HepG2 (cell line): Measurements from ENCODE around the gene BLVRA. TPM values are rescaled to one million over a fixed set of nuclear protein-coding genes. Genes with fewer than 3 reads are reported as not detected.

ENCODE experiments used
- ATAC-seq: fragments of 200-7000 bp; cut with Tn5 transposase; 3 replicates; pipeline ENCODE4 v1.9.1; 2020; ENCODE audit warnings: mild to moderate bottlenecking, moderate library complexity
- BruUV-seq: library from RNA; stranded (reverse); fragments of 400-500 nt; replicated peaks from 2 replicates; lab custom pipeline; 2021; lab: Mats Ljungman, UMichigan
- CTCF ChIA-PET: fragments of 300-600 bp; formaldehyde crosslinking; extraction: SDS; loops from one replicate; lab custom pipeline; 2021; ENCODE audit warnings: low total read pairs, inconsistent platforms, low intra/inter-chr PET ratio; lab: Yijun Ruan, JAX
- POLR2A ChIA-PET: fragments of 350-600 bp; sonication (Branson Sonifier 250); formaldehyde crosslinking; loops from one replicate; lab custom pipeline; 2020; ENCODE audit warnings: antibody characterized with exemption, inconsistent platforms; lab: Yijun Ruan, JAX
- DNase-seq: peaks from one replicate; pipeline ENCODE4 v3.0.0-alpha.2; 2015; ENCODE audit warnings: low spot score
- FAIRE-seq: peaks from 3 replicates; lab custom pipeline; 2011; peaks lifted over from hg19 to GRCh38; lab: Jason Lieb, UNC
- H2AFZ ChIP-seq: one replicate; pipeline ENCODE4 v1.6.1; 2011; ENCODE audit warnings: low read length, inconsistent platforms
- H3K27ac ChIP-seq: fragments of 300-600 bp; 3 replicates; pipeline ENCODE4 v1.8.0; 2011; ENCODE audit warnings: mixed run types, mild to moderate bottlenecking, mixed read lengths, low read length, inconsistent platforms; ENCODE audit not compliant: insufficient read depth; ENCODE audit errors: extremely low read length
- H3K27me3 ChIP-seq, 2 experiments: fragments of 200-600 bp in 1 of 2; 2 replicates in 1 of 2; 3 replicates in 1 of 2; pipeline versions ENCODE4 v1.6.0 to v1.8.0; 2011; ENCODE audit warnings: low read length in 2 of 2, mild to moderate bottlenecking in 2 of 2, moderate library complexity in 2 of 2, inconsistent platforms in 1 of 2; ENCODE audit not compliant: insufficient read depth in 2 of 2, control insufficient read depth in 1 of 2
- H3K36me3 ChIP-seq, 2 experiments: fragments of 200-600 bp in 1 of 2; replicated peaks in 1 of 2; 2 replicates in 1 of 2; 3 replicates in 1 of 2; pipeline versions ENCODE4 v1.5.1 to v1.8.0; 2011; ENCODE audit warnings: low read length in 2 of 2, inconsistent platforms in 1 of 2; ENCODE audit not compliant: insufficient read depth in 2 of 2, control insufficient read depth in 1 of 2
- H3K4me1 ChIP-seq: 2 replicates; pipeline ENCODE4 v1.5.1; 2012; ENCODE audit warnings: low read length, inconsistent platforms; ENCODE audit not compliant: insufficient read depth
- H3K4me2 ChIP-seq: 2 replicates; pipeline ENCODE4 v1.6.0; 2011; ENCODE audit warnings: low read depth, low read length, inconsistent platforms
- H3K4me3 ChIP-seq, 3 experiments: fragments of 200-600 bp in 1 of 3; sonication (generic), shearing (Covaris generic) in 1 of 3; replicated peaks in 1 of 3; 2 replicates each; pipeline ENCODE4 v1.5.1; 2011 to 2016; ENCODE audit warnings: low read length in 3 of 3, inconsistent platforms in 2 of 3, low read depth in 2 of 3, mild to moderate bottlenecking in 2 of 3, control low read depth in 1 of 3, mixed read lengths in 1 of 3; ENCODE audit not compliant: insufficient read depth in 1 of 3
- H3K79me2 ChIP-seq: one replicate; pipeline ENCODE4 v1.6.1; 2011; ENCODE audit warnings: low read length, inconsistent platforms; ENCODE audit not compliant: insufficient read depth
- H3K9ac ChIP-seq: 2 replicates; pipeline ENCODE4 v1.6.0; 2011; ENCODE audit warnings: mild to moderate bottlenecking, low read depth, low read length, inconsistent platforms; ENCODE audit not compliant: insufficient read depth
- H3K9me3 ChIP-seq: 2 replicates; pipeline ENCODE4 v1.5.1; 2012; ENCODE audit warnings: mild to moderate bottlenecking, low read length
- H4K20me1 ChIP-seq: 2 replicates; pipeline ENCODE4 v1.6.0; 2011; ENCODE audit warnings: inconsistent platforms, mild to moderate bottlenecking, low read length, moderate library complexity; ENCODE audit not compliant: insufficient read depth
- FOSL2 ChIP-seq: sonication (generic); formaldehyde crosslinking; IDR thresholded peaks from 2 replicates; pipeline ENCODE4 v1.4.0; 2020; ENCODE audit warnings: missing genetic modification reagents
- IRF1 ChIP-seq: sonication (generic); formaldehyde crosslinking; IDR thresholded peaks from 2 replicates; pipeline ENCODE4 v1.4.0; 2020; ENCODE audit warnings: low read depth, mild to moderate bottlenecking, missing genetic modification reagents
- IRF2 ChIP-seq: IDR thresholded peaks from 2 replicates; pipeline ENCODE4 v1.6.1; 2018; ENCODE audit warnings: missing genetic modification reagents, missing compliant biosample characterization
- MAX ChIP-seq: IDR thresholded peaks from 2 replicates; pipeline ENCODE4 v1.6.1; 2012; ENCODE audit warnings: inconsistent platforms
- MXI1 ChIP-seq: IDR thresholded peaks from 3 replicates; pipeline ENCODE4 v1.6.1; 2012; ENCODE audit warnings: low read depth, low read length, inconsistent platforms, borderline replicate concordance
- NFYC ChIP-seq: IDR thresholded peaks from 2 replicates; pipeline ENCODE4 v1.6.1; 2016; ENCODE audit warnings: missing genetic modification reagents, missing compliant biosample characterization
- SAP130 ChIP-seq: IDR thresholded peaks from 2 replicates; pipeline ENCODE4 v1.6.1; 2016; ENCODE audit warnings: low read depth
- SMYD3 ChIP-seq: sonication (generic); formaldehyde crosslinking; IDR thresholded peaks from 2 replicates; pipeline ENCODE4 v1.8.1; 2023; ENCODE audit warnings: mild to moderate bottlenecking, missing genetic modification reagents
- WGBS: methylation state at CpG from one replicate; pipeline ENCODE4 v1.1.6; 2017; ENCODE audit warnings: low lambda C conversion rate; 5-methylcytosine and 5-hydroxymethylcytosine counted together
- in situ Hi-C: cut with HindIII; loops from 2 replicates; pipeline ENCODE4 v1.10.0; 2017; ENCODE audit warnings: low pct_unique_long_range_greater_than_20kb; ENCODE audit not compliant: extremely low pct_ligation_motif_present
- intact Hi-C: fragments of 100-400 bp; cut with micrococcal nuclease; formaldehyde crosslinking; loops from one replicate; pipeline ENCODE4 v1.10.0; 2022; ENCODE audit not compliant: unreplicated experiment
- polyA plus RNA-seq, 8 experiments: library from polyadenylated mRNA; depleted of rRNA in 3 of 8; stranded (reverse) in 7 of 8; unstranded in 1 of 8; fragments of >200 nt; fragmentation: Illumina TruSeq in 4 of 8; extraction: Trizol in 4 of 8; gene quantifications; 2 replicates each; pipeline versions ENCODE4 v1.2.1 to v1.2.3, GENCODE V29; 2011 to 2016; ENCODE audit warnings: low read depth in 4 of 8, missing spikeins in 1 of 8, mixed read lengths in 1 of 8; ENCODE audit not compliant: insufficient read depth in 1 of 8
- total RNA-seq, 5 experiments: library from RNA; depleted of rRNA; stranded (reverse); fragments of >200 nt; fragmentation: Illumina TruSeq; extraction: Trizol; gene quantifications; 2 replicates each; pipeline ENCODE4 v1.2.3, GENCODE V29; 2016; ENCODE audit warnings: low read depth in 1 of 5
- TF ChIP-seq, protein P1 (sequence below): sonication (generic); formaldehyde crosslinking; IDR thresholded peaks from 2 replicates; pipeline ENCODE4 v1.9.0; 2021; ENCODE audit warnings: missing genetic modification reagents, mild to moderate bottlenecking, borderline replicate concordance
- TF ChIP-seq, protein P2 (sequence below): IDR thresholded peaks from 2 replicates; pipeline ENCODE4 v1.6.1; 2016; ENCODE audit warnings: missing biosample characterization, missing genetic modification reagents, low read depth

Gene BLVRA
- total and polyA plus RNA-seq, 2 of the 13 experiments (the other 11 are each of a cell fraction or from before 2014, with no cell fraction given) = 39.2 to 64.2 TPM

DNA sequence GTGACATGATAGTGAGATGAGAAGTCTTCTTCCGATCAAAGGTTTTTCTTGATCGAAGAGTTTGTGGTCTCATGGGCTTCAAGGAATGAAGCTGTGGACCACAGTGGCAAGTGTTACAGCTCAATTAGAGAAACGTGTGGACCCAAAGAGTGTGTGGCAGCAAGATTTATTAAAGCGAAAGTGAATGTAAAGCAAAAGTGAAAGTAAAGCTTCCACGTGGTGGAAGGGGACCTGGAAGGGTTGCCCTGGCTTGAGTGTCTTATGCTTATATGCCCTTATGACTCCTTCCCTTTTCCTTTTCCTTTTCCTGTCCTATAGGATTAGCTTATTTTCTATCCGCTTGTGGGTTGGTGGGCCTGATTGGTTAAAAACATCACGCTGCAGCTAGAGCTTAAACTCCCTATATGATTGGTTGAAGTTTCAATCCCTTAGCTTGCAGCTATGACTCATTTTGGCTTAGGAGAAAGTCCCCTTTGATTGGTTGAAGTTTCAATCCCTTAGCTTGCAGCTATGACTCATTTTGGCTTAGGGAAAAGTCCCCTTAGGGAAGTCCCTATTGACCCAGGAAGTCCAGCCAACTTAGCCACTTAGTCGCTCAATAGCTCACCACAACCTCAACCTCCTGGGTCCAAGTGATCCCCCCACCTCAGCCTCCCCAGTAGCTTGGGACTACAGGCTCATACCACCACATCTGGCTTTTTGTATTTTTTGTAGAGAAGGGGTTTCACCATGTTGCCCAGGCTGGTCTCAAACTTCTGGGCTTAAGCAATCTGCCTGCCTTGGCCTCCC, 76.2 kb downstream of the BLVRA start:
- H3K79me2 ChIP-seq = no peaks in the 10 kb centered on the region
- ATAC-seq (no peak), FAIRE-seq (peak; percentile 57), DNase-seq (no peak)
- no peaks in the 10 kb centered on the region for H4K20me1 ChIP-seq
- TF ChIP-seq SMYD3 (CRISPR knock-in tag) (no peak), IRF2 (CRISPR knock-in tag) (peak; percentile 99), IRF1 (CRISPR knock-in tag) (peak; percentile 95; the same call in 1 of the 2 replicates), MXI1 (peak; percentile 48; the same call in 1 of the 3 replicates), NFYC (CRISPR knock-in tag) (peak; percentile 23; the same call in 1 of the 2 replicates), SAP130 (CRISPR knock-in tag) (peak; percentile 55), MAX (0 out of 2 replicates have a peak, but pooled peaks have one; percentile 44), FOSL2 (peak; percentile 50; the same call in 1 of the 2 replicates)
- TF ChIP-seq, protein P1, sequence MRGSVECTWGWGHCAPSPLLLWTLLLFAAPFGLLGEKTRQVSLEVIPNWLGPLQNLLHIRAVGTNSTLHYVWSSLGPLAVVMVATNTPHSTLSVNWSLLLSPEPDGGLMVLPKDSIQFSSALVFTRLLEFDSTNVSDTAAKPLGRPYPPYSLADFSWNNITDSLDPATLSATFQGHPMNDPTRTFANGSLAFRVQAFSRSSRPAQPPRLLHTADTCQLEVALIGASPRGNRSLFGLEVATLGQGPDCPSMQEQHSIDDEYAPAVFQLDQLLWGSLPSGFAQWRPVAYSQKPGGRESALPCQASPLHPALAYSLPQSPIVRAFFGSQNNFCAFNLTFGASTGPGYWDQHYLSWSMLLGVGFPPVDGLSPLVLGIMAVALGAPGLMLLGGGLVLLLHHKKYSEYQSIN (CRISPR knock-in tag) = no peak
- TF ChIP-seq, protein P2, sequence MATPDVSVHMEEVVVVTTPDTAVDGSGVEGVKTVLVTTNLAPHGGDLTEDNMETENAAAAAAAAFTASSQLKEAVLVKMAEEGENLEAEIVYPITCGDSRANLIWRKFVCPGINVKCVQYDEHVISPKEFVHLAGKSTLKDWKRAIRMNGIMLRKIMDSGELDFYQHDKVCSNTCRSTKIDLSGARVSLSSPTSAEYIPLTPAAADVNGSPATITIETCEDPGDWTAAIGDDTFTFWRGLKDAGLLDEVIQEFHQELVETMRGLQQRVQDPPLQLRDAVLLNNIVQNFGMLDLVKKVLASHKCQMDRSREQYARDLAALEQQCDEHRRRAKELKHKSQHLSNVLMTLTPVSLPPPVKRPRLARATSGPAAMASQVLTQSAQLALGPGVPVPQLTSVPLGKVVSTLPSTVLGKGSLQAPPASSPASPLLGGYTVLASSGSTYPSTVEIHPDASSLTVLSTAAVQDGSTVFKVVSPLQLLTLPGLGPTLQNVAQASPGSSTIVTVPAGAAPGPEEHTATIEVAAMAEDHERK (CRISPR knock-in tag) = no peak
- CTCF ChIA-PET = no interaction called here
- peaks cover 23% of the 10 kb centered on the region for H3K4me1 ChIP-seq
- WGBS = 74% methylated on average over 8 of the region's 8 CpGs
- BruUV-seq = no TSS peak
- peak overlapping the region; percentile 63 for H3K4me2 ChIP-seq
- H3K9me3 ChIP-seq = no peaks in the 10 kb centered on the region; the same call in 1 of the 2 replicates
- in situ Hi-C loops (loop anchor here (5.0 to 25.0 kb wide), 2 partner anchors 252 to 372 kb away; partner anchors contain the start of gene STK17A), intact Hi-C loops (loop anchor here (10.0 kb wide), 1 partner anchor 380 kb away; no protein-coding TSS in a partner anchor)
- POLR2A ChIA-PET = interaction anchor here (0.6 to 1.6 kb wide), 4 partner anchors 61 to 252 kb away, joined by 3 to 4 read pairs (median 4); partner anchors contain the start of genes COA1 and STK17A
- H2AFZ ChIP-seq = peak overlapping the region; percentile 64
- no peaks in the 10 kb centered on the region for H3K27me3 ChIP-seq
- H3K4me3 ChIP-seq = peak overlapping the region in 2 of 3 experiments; percentile 8 to 40; a peak in 4 of 6 replicates
- H3K27ac ChIP-seq = no peak overlapping the region
- no peaks in the 10 kb centered on the region for H3K36me3 ChIP-seq
- H3K9ac ChIP-seq = no peak overlapping the region; the same call in 1 of the 2 replicates
